Fibroblast of lung (primary cell): ENCODE results near the gene FOXL3. TPM values are rescaled to one million over a fixed set of nuclear protein-coding genes. Genes with fewer than 3 reads are reported as not detected.

Experiments
- DNase-seq, 2 donors: peaks; one replicate each; pipeline versions ENCODE4 v3.0.0 to v3.0.0-alpha.2; 2010; ENCODE audit warnings: low read depth in 2 of 2
- H2AFZ ChIP-seq: 2 replicates; pipeline ENCODE4 v1.5.1; 2012; ENCODE audit warnings: low read length, control low read depth, inconsistent platforms
- H3K27ac ChIP-seq: 2 replicates; pipeline ENCODE4 v1.5.1; 2011; ENCODE audit warnings: low read length, control low read depth; ENCODE audit not compliant: insufficient read depth
- H3K27me3 ChIP-seq: 2 replicates; pipeline ENCODE4 v1.5.1; 2011; ENCODE audit warnings: mild to moderate bottlenecking, low read length; ENCODE audit not compliant: control insufficient read depth, insufficient read depth
- H3K36me3 ChIP-seq: 2 replicates; pipeline ENCODE4 v1.5.1; 2011; ENCODE audit warnings: low read length; ENCODE audit not compliant: control insufficient read depth, insufficient read depth
- H3K4me1 ChIP-seq: 2 replicates; pipeline ENCODE4 v1.5.1; 2011; ENCODE audit warnings: low read length; ENCODE audit not compliant: control insufficient read depth, insufficient read depth; ENCODE audit errors: extremely low read depth
- H3K4me2 ChIP-seq: 2 replicates; pipeline ENCODE4 v1.5.1; 2011; ENCODE audit warnings: low read length, control low read depth; ENCODE audit not compliant: insufficient read depth; ENCODE audit errors: extremely low read depth
- H3K4me3 ChIP-seq, 4 experiments: fragments of 200-600 bp in 1 of 4; sonication (generic) in 1 of 4; replicated peaks in 1 of 4; 2 replicates each; pipeline ENCODE4 v1.5.1; 2011 to 2016; ENCODE audit warnings: low read length in 4 of 4, low read depth in 3 of 4, mild to moderate bottlenecking in 3 of 4, control low read depth in 2 of 4, inconsistent platforms in 1 of 4, mixed read lengths in 1 of 4; ENCODE audit not compliant: insufficient read depth in 1 of 4; ENCODE audit errors: control extremely low read depth in 1 of 4
- H3K79me2 ChIP-seq: 2 replicates; pipeline ENCODE4 v1.5.1; 2012; ENCODE audit warnings: mild to moderate bottlenecking, low read length, inconsistent platforms; ENCODE audit not compliant: control insufficient read depth, insufficient read depth
- H3K9ac ChIP-seq: 2 replicates; pipeline ENCODE4 v1.5.1; 2011; ENCODE audit warnings: mild to moderate bottlenecking, low read length, control low read depth; ENCODE audit not compliant: insufficient read depth
- H3K9me3 ChIP-seq: 2 replicates; pipeline ENCODE4 v1.5.1; 2012; ENCODE audit warnings: low read depth, low read length; ENCODE audit not compliant: control insufficient read depth, insufficient read depth
- H4K20me1 ChIP-seq: 2 replicates; pipeline ENCODE4 v1.5.1; 2011; ENCODE audit warnings: low read length; ENCODE audit not compliant: control insufficient read depth, insufficient read depth; ENCODE audit errors: extremely low read depth
- CTCF ChIP-seq, 2 donors: IDR thresholded peaks in 1 of 2; conservative IDR thresholded peaks in 1 of 2; 1 replicate in 1 of 2; 2 replicates in 1 of 2; pipeline ENCODE4 v1.5.1; 2011 to 2012; ENCODE audit warnings: low read length in 2 of 2, control low read depth in 1 of 2, inconsistent platforms in 1 of 2, low read depth in 1 of 2, mild to moderate bottlenecking in 1 of 2
- EZH2 ChIP-seq: IDR thresholded peaks from 2 replicates; pipeline ENCODE4 v1.5.1; 2012; ENCODE audit warnings: low read length, control low read depth, mild to moderate bottlenecking; ENCODE audit errors: missing control alignments
- polyA plus RNA-seq, 2 donors: library from polyadenylated mRNA; depleted of rRNA in 1 of 2; stranded (reverse) in 1 of 2; unstranded in 1 of 2; fragments of >200 nt; gene quantifications; 2 replicates each; pipeline ENCODE4 v1.2.1, GENCODE V29; 2011 to 2012; ENCODE audit warnings: missing spikeins in 1 of 2
- total RNA-seq: library from RNA; depleted of rRNA; stranded (reverse); fragments of >200 nt; gene quantifications from 2 replicates; pipeline ENCODE4 v1.2.1, GENCODE V29; 2014

FOXL3 gene
- total and polyA plus RNA-seq, 2 donors (not counting 1 experiment from before 2014, with no cell fraction given) = not detected

- DNase-seq = no peak
- H3K27me3 ChIP-seq = no peaks in the 10 kb centered on the region
- no peak overlapping the region for H2AFZ ChIP-seq
- H3K4me3 ChIP-seq = no peak overlapping the region
- H4K20me1 ChIP-seq = no peaks in the 10 kb centered on the region
- no peaks in the 10 kb centered on the region for H3K79me2 ChIP-seq
- TF ChIP-seq CTCF (conservative IDR thresholded peaks at IDR 0.05 in 1 of 2, IDR thresholded peaks at IDR 0.05 in 1 of 2; ENCODE audit: low read depth in 1 of 2, low read length in 2 of 2) = no peak
- TF ChIP-seq EZH2 = no peak
- no peaks in the 10 kb centered on the region for H3K4me1 ChIP-seq
- H3K9ac ChIP-seq = no peak overlapping the region
- H3K27ac ChIP-seq = no peak overlapping the region
- no peak overlapping the region for H3K4me2 ChIP-seq
- peaks cover 37% of the 10 kb centered on the region for H3K36me3 ChIP-seq
- peaks cover 4% of the 10 kb centered on the region for H3K9me3 ChIP-seq
These were observed 30.8 kb upstream of the FOXL3 start for GRCh38 chr7:259191-259505.

GRCh38 chr7:259751-260405 lies 30.1 kb upstream of the FOXL3 start:
- TF ChIP-seq CTCF (conservative IDR thresholded peaks at IDR 0.05 in 1 of 2, IDR thresholded peaks at IDR 0.05 in 1 of 2; ENCODE audit: low read depth in 1 of 2, low read length in 2 of 2) = no peak
- TF ChIP-seq EZH2 = no peak
- Histone ChIP-seq H3K27me3 (no peaks in the 10 kb centered on the region), H4K20me1 (no peaks in the 10 kb centered on the region), H3K9me3 (peaks cover 4% of the 10 kb centered on the region), H3K4me1 (no peaks in the 10 kb centered on the region), H3K36me3 (peaks cover 37% of the 10 kb centered on the region), H3K27ac (no peak overlapping the region), H3K9ac (no peak overlapping the region), H3K4me2 (no peak overlapping the region), H3K4me3 (no peak overlapping the region), H2AFZ (no peak overlapping the region), H3K79me2 (no peaks in the 10 kb centered on the region)
- no peak for DNase-seq

- TF ChIP-seq EZH2 (no peak), CTCF (conservative IDR thresholded peaks at IDR 0.05 in 1 of 2, IDR thresholded peaks at IDR 0.05 in 1 of 2; ENCODE audit: low read depth in 1 of 2, low read length in 2 of 2) (no peak)
- Histone ChIP-seq H3K4me2 (no peak overlapping the region), H3K79me2 (no peaks in the 10 kb centered on the region), H3K9me3 (peaks cover 4% of the 10 kb centered on the region), H3K4me1 (no peaks in the 10 kb centered on the region), H3K9ac (no peak overlapping the region), H4K20me1 (no peaks in the 10 kb centered on the region), H3K36me3 (peaks cover 37% of the 10 kb centered on the region), H3K4me3 (no peak overlapping the region), H3K27me3 (no peaks in the 10 kb centered on the region), H2AFZ (no peak overlapping the region), H3K27ac (no peak overlapping the region)
- no peak for DNase-seq
These were observed 29.3 kb upstream of the FOXL3 start for GRCh38 chr7:260441-261281.
